ENCODE data around the gene ENGASE. TPM values are rescaled to one million over a fixed set of nuclear protein-coding genes. Genes with fewer than 3 reads are reported as not detected.

The ENGASE gene
- total and polyA plus RNA-seq, 2 donors (not counting 1 experiment from before 2014, with no cell fraction given): 92.1 to 122 TPM

DNA sequence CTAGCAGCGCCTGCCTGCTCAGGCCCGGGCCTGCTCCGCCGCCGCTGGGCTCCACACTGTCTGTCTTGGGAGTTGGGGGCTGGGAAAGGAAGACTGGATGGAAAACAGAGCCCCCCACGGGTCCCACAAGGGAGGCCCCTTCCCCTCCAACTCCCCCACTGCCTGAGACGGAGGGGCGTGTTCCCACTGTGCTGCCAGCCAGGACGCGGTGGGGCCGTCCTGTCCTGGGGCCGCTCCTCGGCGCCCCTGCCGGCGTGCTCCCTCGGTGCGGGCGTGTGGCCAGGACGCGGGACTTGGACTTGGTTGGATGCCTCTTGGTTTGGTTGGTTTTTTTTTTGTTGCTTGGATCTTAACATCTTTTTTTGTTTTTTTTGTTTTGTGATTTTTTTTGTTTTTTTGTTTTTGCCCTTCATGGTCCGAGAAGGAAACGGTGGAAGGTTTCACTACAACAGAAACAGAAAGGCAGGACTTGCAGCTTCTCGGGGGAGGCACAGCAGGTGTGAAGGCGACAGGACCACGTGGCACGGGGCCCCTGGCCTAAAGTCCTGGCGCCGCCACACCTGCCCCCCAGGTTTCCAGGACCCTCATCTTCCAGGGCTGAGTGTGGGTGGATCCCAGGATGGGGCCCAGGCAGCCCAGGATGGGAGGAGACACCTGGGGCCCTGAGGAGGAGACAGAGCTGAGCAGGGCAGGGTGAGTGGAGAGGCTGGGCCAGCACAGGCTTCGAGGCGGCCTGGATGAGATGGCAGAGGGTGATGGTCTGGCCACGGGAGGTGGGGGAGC lies 16.0 kb downstream of the ENGASE start:
- CTCF ChIA-PET: interaction anchor here (1.2 to 10.5 kb wide), 3 partner anchors 16 to 310 kb away, joined by 3 to 370 read pairs (median 29); partner anchors contain the start of gene ENGASE
- Histone ChIP-seq H3K27me3 (replicated peaks in 1 of 4; ENCODE audit: control extremely low read depth in 1 of 4, control insufficient read depth in 3 of 4, insufficient read depth in 4 of 4, low read length in 3 of 4) (peaks cover 0 to 12% (median 0%) of the 10 kb centered on the region in 4 experiments), H4K20me1 (ENCODE audit: control insufficient read depth, insufficient read depth, low read length, poor library complexity, severe bottlenecking) (peaks cover 11% of the 10 kb centered on the region), H3K36me3 (replicated peaks in 1 of 2; ENCODE audit: control extremely low read depth in 1 of 2, control insufficient read depth in 1 of 2, extremely low read depth in 1 of 2, insufficient read depth in 2 of 2, low read length in 1 of 2) (peaks cover 0 to 15% of the 10 kb centered on the region in 2 experiments), H3K4me3 (ENCODE audit: control extremely low read depth in 1 of 5, extremely low read depth in 1 of 5, insufficient read depth in 1 of 5, low read depth in 2 of 5, low read length in 4 of 5) (no peak overlapping the region), H3K4me2 (replicated peaks; ENCODE audit: low read depth, low read length, poor library complexity, severe bottlenecking) (no peak overlapping the region), H3K79me2 (ENCODE audit: control insufficient read depth, insufficient read depth, low read length) (no peaks in the 10 kb centered on the region), H3K4me1 (ENCODE audit: control insufficient read depth in 2 of 2, insufficient read depth in 2 of 2, low read length in 2 of 2) (no peaks in the 10 kb centered on the region), H3K9me3 (ENCODE audit: control extremely low read depth in 1 of 3, control insufficient read depth in 2 of 3, insufficient read depth in 1 of 3, low read length in 2 of 3) (no peaks in the 10 kb centered on the region), H2AFZ (ENCODE audit: insufficient read depth, low read depth, low read length, poor library complexity, severe bottlenecking) (no peak overlapping the region), H3K9ac (ENCODE audit: low read length) (no peak overlapping the region), H3K27ac (ENCODE audit: low read length in 2 of 2) (no peak overlapping the region)
- Mint-ChIP-seq H3K27ac (no peak overlapping the region), H3K4me3 (no peak overlapping the region), H3K9me3 (ENCODE audit: insufficient read depth) (no peaks in the 10 kb centered on the region), H3K27me3 (peaks cover 6% of the 10 kb centered on the region), H3K4me1 (no peaks in the 10 kb centered on the region)
- intact Hi-C loops (cut with micrococcal nuclease): no loop called here
- POLR2A ChIA-PET: no interaction called here
- TF ChIP-seq EZH2 (IDR thresholded peaks at IDR 0.05; ENCODE audit: borderline replicate concordance, insufficient read depth, low read depth, low read length, poor library complexity, severe bottlenecking): no peak
- TF ChIP-seq, protein P1, sequence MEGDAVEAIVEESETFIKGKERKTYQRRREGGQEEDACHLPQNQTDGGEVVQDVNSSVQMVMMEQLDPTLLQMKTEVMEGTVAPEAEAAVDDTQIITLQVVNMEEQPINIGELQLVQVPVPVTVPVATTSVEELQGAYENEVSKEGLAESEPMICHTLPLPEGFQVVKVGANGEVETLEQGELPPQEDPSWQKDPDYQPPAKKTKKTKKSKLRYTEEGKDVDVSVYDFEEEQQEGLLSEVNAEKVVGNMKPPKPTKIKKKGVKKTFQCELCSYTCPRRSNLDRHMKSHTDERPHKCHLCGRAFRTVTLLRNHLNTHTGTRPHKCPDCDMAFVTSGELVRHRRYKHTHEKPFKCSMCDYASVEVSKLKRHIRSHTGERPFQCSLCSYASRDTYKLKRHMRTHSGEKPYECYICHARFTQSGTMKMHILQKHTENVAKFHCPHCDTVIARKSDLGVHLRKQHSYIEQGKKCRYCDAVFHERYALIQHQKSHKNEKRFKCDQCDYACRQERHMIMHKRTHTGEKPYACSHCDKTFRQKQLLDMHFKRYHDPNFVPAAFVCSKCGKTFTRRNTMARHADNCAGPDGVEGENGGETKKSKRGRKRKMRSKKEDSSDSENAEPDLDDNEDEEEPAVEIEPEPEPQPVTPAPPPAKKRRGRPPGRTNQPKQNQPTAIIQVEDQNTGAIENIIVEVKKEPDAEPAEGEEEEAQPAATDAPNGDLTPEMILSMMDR (IDR thresholded peaks at IDR 0.05): no peak
- 72% methylated on average over 31 of the region's 32 CpGs for WGBS (ENCODE audit: insufficient coverage)
- no peak for ATAC-seq (ENCODE audit: low read depth)
- DNase-seq: no peak

- H3K4me3 ChIP-seq (ENCODE audit: control extremely low read depth in 1 of 5, extremely low read depth in 1 of 5, insufficient read depth in 1 of 5, low read depth in 2 of 5, low read length in 4 of 5): no peak overlapping the region
These were observed 16.6 kb downstream of the ENGASE start for GRCh38 chr17:79091226-79091670.

More at GRCh38 chr17:79091226-79091670, 16.6 kb downstream of the ENGASE start:
- ChIA-PET POLR2A (no interaction called here), CTCF (interaction anchor here (1.2 kb wide), 1 partner anchor 17 kb away, joined by 3 read pairs; the partner anchor contains the start of gene ENGASE)
- intact Hi-C loops (cut with micrococcal nuclease): no loop called here
- Histone ChIP-seq H3K27ac (ENCODE audit: low read length in 2 of 2) (no peak overlapping the region), H3K9me3 (ENCODE audit: control extremely low read depth in 1 of 3, control insufficient read depth in 2 of 3, insufficient read depth in 1 of 3, low read length in 2 of 3) (no peaks in the 10 kb centered on the region), H3K36me3 (replicated peaks in 1 of 2; ENCODE audit: control extremely low read depth in 1 of 2, control insufficient read depth in 1 of 2, extremely low read depth in 1 of 2, insufficient read depth in 2 of 2, low read length in 1 of 2) (peaks cover 0 to 11% of the 10 kb centered on the region in 2 experiments), H3K4me2 (replicated peaks; ENCODE audit: low read depth, low read length, poor library complexity, severe bottlenecking) (no peak overlapping the region), H4K20me1 (ENCODE audit: control insufficient read depth, insufficient read depth, low read length, poor library complexity, severe bottlenecking) (peaks cover 11% of the 10 kb centered on the region), H3K4me1 (ENCODE audit: control insufficient read depth in 2 of 2, insufficient read depth in 2 of 2, low read length in 2 of 2) (no peaks in the 10 kb centered on the region), H3K9ac (ENCODE audit: low read length) (no peak overlapping the region), H3K27me3 (replicated peaks in 1 of 4; ENCODE audit: control extremely low read depth in 1 of 4, control insufficient read depth in 3 of 4, insufficient read depth in 4 of 4, low read length in 3 of 4) (peaks cover 0 to 17% (median 3%) of the 10 kb centered on the region in 4 experiments), H2AFZ (ENCODE audit: insufficient read depth, low read depth, low read length, poor library complexity, severe bottlenecking) (no peak overlapping the region), H3K79me2 (ENCODE audit: control insufficient read depth, insufficient read depth, low read length) (no peaks in the 10 kb centered on the region)
- Mint-ChIP-seq H3K27ac (no peak overlapping the region), H3K4me1 (no peaks in the 10 kb centered on the region), H3K4me3 (no peak overlapping the region), H3K27me3 (peaks cover 10% of the 10 kb centered on the region), H3K9me3 (ENCODE audit: insufficient read depth) (no peaks in the 10 kb centered on the region)
- ATAC-seq (ENCODE audit: low read depth) (no peak), DNase-seq (no peak)
- 92% methylated on average over 10 of the region's 10 CpGs for WGBS (ENCODE audit: insufficient coverage)
- no peak for TF ChIP-seq EZH2 (IDR thresholded peaks at IDR 0.05; ENCODE audit: borderline replicate concordance, insufficient read depth, low read depth, low read length, poor library complexity, severe bottlenecking)
